H1 (cell line): ENCODE data around the gene GPX7.

ENCODE experiments used
- CBX8 ChIP-seq: fragments of 300-800, 300-1000 bp; sonication (generic); IDR thresholded peaks from 2 replicates; pipeline ENCODE4 v1.7.1; 2016; ENCODE audit warnings: low read depth, low read length, borderline replicate concordance
- CEBPB ChIP-seq: IDR thresholded peaks from 2 replicates; pipeline ENCODE4 v1.6.1; 2012; ENCODE audit warnings: low read depth, low read length
- JUN ChIP-seq: IDR thresholded peaks from 2 replicates; pipeline ENCODE4 v1.6.1; 2011; ENCODE audit warnings: low read depth, mild to moderate bottlenecking, improper control_type of control experiment, low read length
- KDM5A ChIP-seq: fragments of 200-600 bp; IDR thresholded peaks from 2 replicates; pipeline ENCODE4 v1.7.1; 2012; ENCODE audit warnings: mild to moderate bottlenecking, low read length, inconsistent platforms, mixed read lengths
- PHF8 ChIP-seq: fragments of 200-600 bp; sonication (generic); conservative IDR thresholded peaks from 2 replicates; pipeline ENCODE4 v1.7.1; 2012; ENCODE audit warnings: low read depth, mild to moderate bottlenecking, inconsistent platforms, low read length, moderate library complexity
- POLR2AphosphoS5 ChIP-seq: IDR thresholded peaks from 2 replicates; pipeline ENCODE4 v1.6.1; 2011; ENCODE audit warnings: low read depth, low read length
- RAD21 ChIP-seq, 2 experiments: IDR thresholded peaks in 1 of 2; conservative IDR thresholded peaks in 1 of 2; 2 replicates each; pipeline ENCODE4 v1.6.1; 2011; ENCODE audit warnings: low read depth in 2 of 2, low read length in 2 of 2, improper control_type of control experiment in 1 of 2, inconsistent platforms in 1 of 2, mild to moderate bottlenecking in 1 of 2, moderate library complexity in 1 of 2
- SIN3A ChIP-seq, 2 experiments: IDR thresholded peaks in 1 of 2; conservative IDR thresholded peaks in 1 of 2; 2 replicates each; pipeline ENCODE4 v1.6.1; 2011 to 2012; ENCODE audit warnings: low read length in 2 of 2, improper control_type of control experiment in 1 of 2, low read depth in 1 of 2, mild to moderate bottlenecking in 1 of 2
- SP4 ChIP-seq: IDR thresholded peaks from 2 replicates; pipeline ENCODE4 v1.6.1; 2012; ENCODE audit warnings: low read length, inconsistent platforms
- TAF1 ChIP-seq: IDR thresholded peaks from 2 replicates; pipeline ENCODE4 v1.6.1; 2011; ENCODE audit warnings: mild to moderate bottlenecking, low read depth, low read length
- TF ChIP-seq, protein P1 (sequence below), 3 experiments: IDR thresholded peaks; 1 replicate in 2 of 3; 2 replicates in 1 of 3; pipeline versions ENCODE4 v1.5.1 to v1.6.1; 2011; ENCODE audit warnings: low read length in 3 of 3, mild to moderate bottlenecking in 3 of 3, inconsistent platforms in 2 of 3, low read depth in 1 of 3, moderate library complexity in 1 of 3; ENCODE audit not compliant: insufficient read depth in 1 of 3; ENCODE audit errors: control extremely low read depth in 1 of 3
- TF ChIP-seq, protein P2 (sequence below): IDR thresholded peaks from 2 replicates; pipeline ENCODE4 v1.6.1; 2012; ENCODE audit warnings: inconsistent platforms

DNA sequence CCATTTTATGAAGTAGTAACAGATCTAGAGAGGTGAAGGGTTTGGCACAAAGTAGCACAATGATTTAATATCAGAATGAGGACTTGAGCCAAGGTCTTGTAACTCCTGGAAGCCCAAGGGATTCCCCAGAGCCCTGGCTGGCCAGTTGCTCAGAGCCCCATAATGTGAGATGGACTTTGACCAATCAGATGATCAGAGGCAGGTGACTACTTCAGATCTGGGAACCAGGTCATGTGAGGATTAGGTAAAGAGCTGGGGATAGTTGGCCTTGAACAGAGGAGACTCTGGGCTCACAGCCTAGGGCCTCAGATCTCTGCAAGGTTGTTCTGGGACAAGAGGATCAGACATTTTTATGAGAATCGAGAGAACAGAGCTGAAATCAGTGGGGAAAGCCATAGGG, 49.7 kb downstream of the GPX7 start:
- TF ChIP-seq SP4 (no peak), PHF8 (no peak), RAD21 (IDR thresholded peaks at IDR 0.05 in 1 of 2, conservative IDR thresholded peaks at IDR 0.05 in 1 of 2; ENCODE audit: low read depth in 2 of 2, low read length in 2 of 2) (no peak), TAF1 (no peak), CEBPB (no peak), JUN (no peak), SIN3A (conservative IDR thresholded peaks at IDR 0.05 in 1 of 2, IDR thresholded peaks at IDR 0.05 in 1 of 2; ENCODE audit: low read depth in 1 of 2, low read length in 2 of 2) (no peak), CBX8 (no peak), KDM5A (no peak), POLR2AphosphoS5 (no peak)
- TF ChIP-seq, protein P1, sequence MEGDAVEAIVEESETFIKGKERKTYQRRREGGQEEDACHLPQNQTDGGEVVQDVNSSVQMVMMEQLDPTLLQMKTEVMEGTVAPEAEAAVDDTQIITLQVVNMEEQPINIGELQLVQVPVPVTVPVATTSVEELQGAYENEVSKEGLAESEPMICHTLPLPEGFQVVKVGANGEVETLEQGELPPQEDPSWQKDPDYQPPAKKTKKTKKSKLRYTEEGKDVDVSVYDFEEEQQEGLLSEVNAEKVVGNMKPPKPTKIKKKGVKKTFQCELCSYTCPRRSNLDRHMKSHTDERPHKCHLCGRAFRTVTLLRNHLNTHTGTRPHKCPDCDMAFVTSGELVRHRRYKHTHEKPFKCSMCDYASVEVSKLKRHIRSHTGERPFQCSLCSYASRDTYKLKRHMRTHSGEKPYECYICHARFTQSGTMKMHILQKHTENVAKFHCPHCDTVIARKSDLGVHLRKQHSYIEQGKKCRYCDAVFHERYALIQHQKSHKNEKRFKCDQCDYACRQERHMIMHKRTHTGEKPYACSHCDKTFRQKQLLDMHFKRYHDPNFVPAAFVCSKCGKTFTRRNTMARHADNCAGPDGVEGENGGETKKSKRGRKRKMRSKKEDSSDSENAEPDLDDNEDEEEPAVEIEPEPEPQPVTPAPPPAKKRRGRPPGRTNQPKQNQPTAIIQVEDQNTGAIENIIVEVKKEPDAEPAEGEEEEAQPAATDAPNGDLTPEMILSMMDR (IDR thresholded peaks at IDR 0.05; ENCODE audit: control extremely low read depth in 1 of 3, insufficient read depth in 1 of 3, low read depth in 1 of 3, low read length in 3 of 3), result no peak
- TF ChIP-seq, protein P2, sequence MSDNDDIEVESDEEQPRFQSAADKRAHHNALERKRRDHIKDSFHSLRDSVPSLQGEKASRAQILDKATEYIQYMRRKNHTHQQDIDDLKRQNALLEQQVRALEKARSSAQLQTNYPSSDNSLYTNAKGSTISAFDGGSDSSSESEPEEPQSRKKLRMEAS, result no peak
